ENCODE data around the gene SNX30. TPM values are rescaled to one million over a fixed set of nuclear protein-coding genes. Genes with fewer than 3 reads are reported as not detected.

The SNX30 gene
- total RNA-seq, 1 experiment from 2014 or later: 6.9 TPM

- TF ChIP-seq TCF7L2 (IDR thresholded peaks at IDR 0.05; ENCODE audit: low read depth, low read length) (no peak), POLR2AphosphoS5 (IDR thresholded peaks at IDR 0.05; ENCODE audit: low read depth, low read length) (no peak), SIN3A (IDR thresholded peaks at IDR 0.05; ENCODE audit: borderline replicate concordance, insufficient read depth, low read depth, low read length) (no peak), REST (IDR thresholded peaks at IDR 0.05; ENCODE audit: insufficient read depth in 1 of 2, low read depth in 2 of 2, low read length in 1 of 2) (no peak), CTCF (IDR thresholded peaks at IDR 0.05) (no peak)
- in situ Hi-C loops (cut with HindIII; ENCODE audit: low pct_unique_long_range_greater_than_20kb, low sequenced_read_pairs) (no loop called here), intact Hi-C loops (cut with micrococcal nuclease; ENCODE audit: unreplicated experiment) (no loop called here)
- DNase-seq (ENCODE audit: low read depth, low spot score) (no peak), ATAC-seq (no peak)
- BruUV-seq (replicated peaks): no TSS peak
- no peaks in the 10 kb centered on the region for H3K9me3 ChIP-seq (ENCODE audit: control insufficient read depth, insufficient read depth, low read depth, low read length)
- H3K36me3 ChIP-seq (ENCODE audit: control insufficient read depth, insufficient read depth, low read length): no peaks in the 10 kb centered on the region
- no peaks in the 10 kb centered on the region for H3K27me3 ChIP-seq (ENCODE audit: control insufficient read depth, insufficient read depth, low read length)
- H3K4me1 ChIP-seq (ENCODE audit: control insufficient read depth, insufficient read depth, low read length): no peaks in the 10 kb centered on the region
- H3K27ac ChIP-seq (ENCODE audit: low read length): no peak overlapping the region
- H3K4me3 ChIP-seq (ENCODE audit: low read depth in 2 of 2, low read length in 2 of 2): no peak overlapping the region
- ChIA-PET POLR2A (no interaction called here), CTCF (no interaction called here)
Observed at GRCh38 chr9:112863746-112864145, 113.2 kb downstream of the SNX30 start.

GRCh38 chr9:112864403-112864802, 113.8 kb downstream of the SNX30 start:
- Histone ChIP-seq H3K4me1 (ENCODE audit: control insufficient read depth, insufficient read depth, low read length) (no peaks in the 10 kb centered on the region), H3K4me3 (ENCODE audit: low read depth in 2 of 2, low read length in 2 of 2) (no peak overlapping the region), H3K27me3 (ENCODE audit: control insufficient read depth, insufficient read depth, low read length) (no peaks in the 10 kb centered on the region), H3K27ac (ENCODE audit: low read length) (no peak overlapping the region), H3K36me3 (ENCODE audit: control insufficient read depth, insufficient read depth, low read length) (no peaks in the 10 kb centered on the region), H3K9me3 (ENCODE audit: control insufficient read depth, insufficient read depth, low read depth, low read length) (no peaks in the 10 kb centered on the region)
- no peak for DNase-seq (ENCODE audit: low read depth, low spot score)
- ChIA-PET CTCF (no interaction called here), POLR2A (no interaction called here)
- in situ Hi-C loops (cut with HindIII; ENCODE audit: low pct_unique_long_range_greater_than_20kb, low sequenced_read_pairs): no loop called here
- no peak for ATAC-seq
- TF ChIP-seq REST (IDR thresholded peaks at IDR 0.05; ENCODE audit: insufficient read depth in 1 of 2, low read depth in 2 of 2, low read length in 1 of 2) (no peak), TCF7L2 (IDR thresholded peaks at IDR 0.05; ENCODE audit: low read depth, low read length) (no peak), POLR2AphosphoS5 (IDR thresholded peaks at IDR 0.05; ENCODE audit: low read depth, low read length) (no peak), SIN3A (IDR thresholded peaks at IDR 0.05; ENCODE audit: borderline replicate concordance, insufficient read depth, low read depth, low read length) (no peak), CTCF (IDR thresholded peaks at IDR 0.05) (no peak)
- intact Hi-C loops (cut with micrococcal nuclease; ENCODE audit: unreplicated experiment): no loop called here
- no TSS peak for BruUV-seq (replicated peaks)

Data from Panc1 (cell line).